NT2/D1 (cell line): Measurements from ENCODE around the gene MYL6.

Experiments
- SUZ12 ChIP-seq: IDR thresholded peaks from 2 replicates; pipeline ENCODE4 v1.6.1; 2011; ENCODE audit not compliant: insufficient read length, insufficient read depth; ENCODE audit errors: extremely low read depth
- YY1 ChIP-seq: IDR thresholded peaks from 2 replicates; pipeline ENCODE4 v1.6.1; 2011; ENCODE audit not compliant: insufficient read length, insufficient read depth

- TF ChIP-seq YY1 (no peak), SUZ12 (no peak)
These were observed 48.5 kb downstream of the MYL6 start for GRCh38 chr12:56206452-56207166.
